HL-60 (cell line): ENCODE data around the gene CCDC8.

ENCODE experiments used
- CTCF ChIP-seq: IDR thresholded peaks from one replicate; pipeline ENCODE4 v1.5.1; 2011; ENCODE audit warnings: low read length, control low read depth, inconsistent platforms; ENCODE audit not compliant: insufficient read depth
- REST ChIP-seq: IDR thresholded peaks from 2 replicates; pipeline ENCODE4 v1.6.1; 2012; ENCODE audit warnings: low read depth; ENCODE audit not compliant: insufficient replicate concordance

- TF ChIP-seq CTCF: no peak
- no peak for TF ChIP-seq REST
These were observed 19.6 kb downstream of the CCDC8 start for GRCh38 chr19:46393456-46394401.
